ENCODE results near the gene ITGAE.

- TF ChIP-seq POLR2A (IDR thresholded peaks at IDR 0.05) = no peak
- no peak for TF ChIP-seq CTCF (IDR thresholded peaks at IDR 0.05)
Measured at GRCh38 chr17:3699951-3700350, 101.0 kb downstream of the ITGAE start.
